ENCODE measurements around the gene CCDC33.

Gene CCDC33

DNA sequence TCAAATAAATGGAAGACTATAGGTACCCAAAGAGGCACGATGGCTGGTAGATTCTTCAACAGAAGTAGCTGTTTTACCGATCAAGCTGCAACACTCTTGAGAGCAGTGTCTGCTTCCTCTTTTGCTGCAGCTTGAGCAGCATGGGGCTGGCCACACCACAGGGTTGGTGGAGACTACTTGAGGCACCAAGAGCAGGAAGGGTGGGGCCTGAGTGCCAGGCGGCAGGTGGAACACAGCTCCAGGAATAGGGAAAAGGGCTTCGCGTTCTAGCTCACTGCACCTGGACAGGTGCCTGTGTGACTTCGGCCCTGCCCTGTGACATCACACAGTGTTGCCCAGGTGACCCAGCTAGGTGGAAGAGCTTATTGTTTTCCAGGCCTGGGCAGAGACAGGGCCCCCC, at the start of gene CCDC33:
CCDC33 (plus strand) TSS at position 365 of the 400 bp plus-strand sequence. CDS start 394 bp downstream, outside the sequence.
- TF ChIP-seq, protein P1, sequence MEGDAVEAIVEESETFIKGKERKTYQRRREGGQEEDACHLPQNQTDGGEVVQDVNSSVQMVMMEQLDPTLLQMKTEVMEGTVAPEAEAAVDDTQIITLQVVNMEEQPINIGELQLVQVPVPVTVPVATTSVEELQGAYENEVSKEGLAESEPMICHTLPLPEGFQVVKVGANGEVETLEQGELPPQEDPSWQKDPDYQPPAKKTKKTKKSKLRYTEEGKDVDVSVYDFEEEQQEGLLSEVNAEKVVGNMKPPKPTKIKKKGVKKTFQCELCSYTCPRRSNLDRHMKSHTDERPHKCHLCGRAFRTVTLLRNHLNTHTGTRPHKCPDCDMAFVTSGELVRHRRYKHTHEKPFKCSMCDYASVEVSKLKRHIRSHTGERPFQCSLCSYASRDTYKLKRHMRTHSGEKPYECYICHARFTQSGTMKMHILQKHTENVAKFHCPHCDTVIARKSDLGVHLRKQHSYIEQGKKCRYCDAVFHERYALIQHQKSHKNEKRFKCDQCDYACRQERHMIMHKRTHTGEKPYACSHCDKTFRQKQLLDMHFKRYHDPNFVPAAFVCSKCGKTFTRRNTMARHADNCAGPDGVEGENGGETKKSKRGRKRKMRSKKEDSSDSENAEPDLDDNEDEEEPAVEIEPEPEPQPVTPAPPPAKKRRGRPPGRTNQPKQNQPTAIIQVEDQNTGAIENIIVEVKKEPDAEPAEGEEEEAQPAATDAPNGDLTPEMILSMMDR (IDR thresholded peaks at IDR 0.05) = no peak

DNA sequence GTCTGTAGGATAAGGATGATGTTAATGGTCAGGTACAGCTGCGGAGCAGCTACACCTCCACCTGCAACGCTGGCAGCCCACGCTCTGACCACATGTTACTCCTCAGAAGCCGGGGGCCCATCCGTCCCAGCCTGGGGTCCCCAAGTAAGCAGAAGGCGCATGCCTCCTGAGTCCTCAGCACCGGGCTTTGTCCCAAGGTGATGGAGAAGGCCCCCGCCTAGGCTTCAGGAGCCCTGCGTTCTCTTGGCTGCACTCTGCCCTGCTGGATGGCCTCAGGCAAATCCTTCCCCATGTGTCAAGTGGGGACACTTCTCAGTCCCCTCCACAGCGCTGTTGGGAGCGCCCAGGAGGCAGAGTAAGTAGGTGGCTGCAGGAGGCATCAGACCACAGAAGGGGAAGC, 47.9 kb upstream of the CCDC33 start:
- TF ChIP-seq, protein P1 (IDR thresholded peaks at IDR 0.05) = no peak

DNA sequence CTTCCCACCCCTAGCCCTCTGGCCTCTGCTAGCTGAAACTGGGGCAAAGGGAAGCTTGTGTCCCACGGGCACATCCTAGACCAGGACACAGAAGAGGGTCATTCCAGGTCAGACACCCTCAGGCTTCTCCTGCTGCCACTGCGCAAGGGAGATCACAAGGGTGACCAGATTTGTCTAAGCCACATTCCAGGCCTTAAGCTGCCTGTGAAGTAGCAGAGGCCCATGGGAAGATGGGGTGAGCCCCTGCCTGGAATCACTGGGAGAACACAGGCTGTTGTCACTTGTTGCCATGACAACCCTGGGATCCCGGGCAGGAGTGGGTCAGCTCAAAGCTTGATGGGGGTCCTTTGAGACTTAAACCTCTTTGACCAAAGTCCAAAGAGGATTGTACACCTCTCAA, 44.3 kb upstream of the CCDC33 start:
- TF ChIP-seq, protein P1 (IDR thresholded peaks at IDR 0.05) = no peak

DNA sequence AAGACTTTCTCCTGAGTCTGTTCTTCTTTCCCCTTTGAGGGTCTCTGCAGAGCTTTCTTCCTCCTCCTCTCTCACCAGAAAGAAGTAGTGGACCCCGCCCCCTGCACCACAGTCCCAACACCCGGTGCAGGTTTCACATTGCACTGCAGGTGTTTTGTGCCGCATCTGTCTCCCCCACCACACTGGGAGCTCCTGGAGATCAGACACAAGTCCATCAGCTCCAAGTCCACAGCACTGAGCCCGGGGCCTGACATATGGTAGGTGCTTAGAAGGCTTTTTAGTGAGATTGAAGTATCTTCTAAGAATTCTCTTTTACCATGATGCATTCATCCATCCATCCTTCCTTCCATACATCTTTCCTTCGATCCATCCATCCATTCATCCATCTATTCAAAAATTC, 43.4 kb upstream of the CCDC33 start:
- TF ChIP-seq, protein P1 (IDR thresholded peaks at IDR 0.05) = no peak

DNA sequence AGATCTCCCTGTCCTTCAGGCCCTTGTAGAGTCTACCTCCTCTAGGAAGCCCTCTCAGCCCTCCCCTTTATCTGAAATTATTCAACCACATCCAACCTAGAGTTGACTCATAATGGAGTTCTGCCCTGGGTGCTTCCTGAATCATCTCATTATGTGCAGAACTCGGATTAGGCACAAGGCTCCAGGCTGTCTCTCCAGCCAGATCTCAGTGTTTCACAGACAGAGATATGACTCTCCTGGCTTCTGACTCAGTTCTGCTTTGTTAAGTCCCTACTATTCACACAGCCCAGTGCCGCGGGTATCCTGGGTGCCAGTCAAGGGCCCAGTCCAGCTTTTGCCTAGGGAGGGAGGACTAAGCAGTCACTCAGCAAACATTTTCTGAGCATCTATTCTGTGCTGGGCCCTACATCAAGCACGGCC, 42.8 kb upstream of the CCDC33 start:
- TF ChIP-seq, protein P1 (IDR thresholded peaks at IDR 0.05) = no peak

DNA sequence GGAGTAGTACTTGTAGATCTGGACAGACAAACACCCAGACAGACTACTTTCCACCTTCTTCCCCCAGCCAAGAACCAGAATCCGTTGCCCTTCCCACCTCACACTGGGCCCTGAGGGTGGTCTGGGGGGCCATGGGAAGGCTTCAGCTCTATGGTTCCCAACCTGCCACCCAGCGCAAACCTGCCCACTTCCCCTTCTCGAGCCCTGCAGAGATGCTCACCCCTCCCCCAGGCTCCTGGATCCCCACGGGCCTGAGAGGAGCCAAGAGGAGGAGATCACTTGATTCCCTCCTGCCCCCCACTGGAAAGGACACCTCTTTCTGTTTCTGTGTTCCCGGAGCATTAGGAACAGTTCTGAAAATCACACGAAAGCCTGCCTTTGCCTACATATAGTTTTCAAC, 42.2 kb upstream of the CCDC33 start:
- TF ChIP-seq, protein P1 (IDR thresholded peaks at IDR 0.05) = no peak

DNA sequence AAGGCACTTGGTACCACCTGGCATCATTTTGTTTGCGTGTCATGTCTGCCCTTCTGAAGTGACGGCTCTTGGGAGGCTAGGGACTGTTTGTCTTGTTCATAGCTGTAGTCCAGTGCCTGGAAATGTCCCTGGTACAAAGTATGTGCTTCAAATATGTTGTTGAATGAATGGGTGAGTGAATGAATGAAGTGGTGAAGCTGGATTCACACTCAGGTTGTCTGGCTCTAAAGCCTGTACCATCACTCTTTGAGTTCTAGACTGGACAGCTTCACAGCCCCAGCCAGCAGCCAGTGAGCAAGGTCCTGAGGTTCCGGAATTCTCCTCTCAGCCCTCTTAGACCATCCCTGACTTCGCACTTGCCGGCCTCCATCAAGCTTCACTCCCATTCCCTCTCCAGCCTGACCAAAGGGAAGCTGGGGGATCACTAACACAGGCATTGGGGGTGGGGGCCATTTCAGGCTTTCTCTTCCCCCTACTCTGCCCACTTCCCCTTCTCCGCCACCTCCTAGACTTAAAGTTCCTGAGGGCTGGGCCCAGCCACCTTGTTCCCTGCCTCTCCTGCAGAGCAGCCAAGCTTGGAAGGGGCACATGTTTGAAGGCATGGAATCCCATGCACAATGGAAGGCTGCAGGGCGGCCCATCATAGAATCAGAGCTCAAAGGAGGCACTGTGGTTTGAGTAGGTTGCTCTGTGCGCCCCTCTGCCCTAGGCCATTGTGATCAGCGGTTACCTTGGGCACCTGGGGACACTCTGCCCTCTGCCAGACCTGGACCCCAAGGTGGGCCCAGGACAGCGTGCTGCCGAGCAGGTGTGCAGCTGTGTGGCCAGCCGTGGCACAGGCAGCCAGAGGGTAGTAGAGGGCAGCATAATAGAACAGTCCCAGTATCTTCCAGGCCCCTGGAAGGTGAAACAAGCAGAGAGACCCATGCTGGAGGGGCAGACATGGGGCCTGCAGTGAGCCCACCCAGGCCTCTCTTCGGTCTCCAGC, 41.3 kb upstream of the CCDC33 start:
- TF ChIP-seq, protein P1 (IDR thresholded peaks at IDR 0.05) = no peak

Measured in LNCAP (cell line).